ENCODE results near the gene SCGN.
"Not testable (repeated sequence)": the region's sequence is repeated elsewhere in the genome, so short reads cannot be mapped to it uniquely, and the experiment has no call there.

SCGN gene

DNA sequence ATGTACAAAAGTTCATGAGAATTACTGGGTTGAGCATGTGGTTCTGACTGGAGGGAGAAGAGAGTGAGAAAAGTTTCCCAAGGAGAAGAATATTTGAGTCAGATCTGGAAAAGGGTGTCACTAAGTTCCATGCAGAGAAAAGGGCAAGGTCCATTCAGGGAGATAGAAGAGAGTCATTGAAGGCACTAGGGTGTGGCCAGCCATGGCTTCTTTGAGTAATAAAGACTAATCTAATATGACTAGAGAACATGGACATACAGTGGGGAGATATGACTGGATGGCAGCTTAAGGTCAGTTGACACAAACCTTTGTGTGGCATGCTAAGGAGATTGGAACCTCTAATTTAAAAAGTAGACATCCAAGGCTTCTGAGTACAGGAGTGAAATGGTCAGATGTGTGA lies 91.9 kb downstream of the SCGN start:
- no peak overlapping the region for H3K4me3 ChIP-seq (ENCODE audit: insufficient read depth, low read depth, low read length)
- no peaks in the 10 kb centered on the region for H3K27me3 ChIP-seq (ENCODE audit: control insufficient read depth, insufficient read depth, low read length, poor library complexity, severe bottlenecking)
- no peaks in the 10 kb centered on the region for H3K36me3 ChIP-seq (ENCODE audit: control insufficient read depth, insufficient read depth, low read length)
- no peaks in the 10 kb centered on the region for H3K9me3 ChIP-seq (ENCODE audit: control insufficient read depth, low read length)
- no peaks in the 10 kb centered on the region for H3K4me1 ChIP-seq (ENCODE audit: control insufficient read depth, insufficient read depth, low read length)
- no peak overlapping the region for H3K27ac ChIP-seq (ENCODE audit: insufficient read depth, low read depth, low read length, poor library complexity, severe bottlenecking)

DNA sequence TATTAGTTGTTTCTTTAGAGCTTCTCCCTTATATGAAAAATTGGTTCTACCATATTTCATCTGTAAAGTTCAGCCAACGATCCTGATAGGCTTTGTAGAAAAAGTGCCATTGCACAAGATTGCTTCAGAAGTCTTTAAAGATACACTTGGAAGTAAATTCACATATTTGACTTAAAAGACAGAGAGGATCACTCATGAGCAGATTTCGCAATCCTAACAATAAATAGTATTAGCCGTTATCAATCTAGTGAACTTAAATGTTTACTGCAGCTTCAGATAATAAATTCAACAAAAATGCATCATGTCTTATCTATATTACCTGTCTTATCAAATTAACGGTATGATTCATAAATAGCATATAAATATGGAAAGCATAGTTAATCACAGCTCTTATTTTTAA lies 93.8 kb downstream of the SCGN start:
- Histone ChIP-seq H3K27me3 (ENCODE audit: control insufficient read depth, insufficient read depth, low read length, poor library complexity, severe bottlenecking) (no peaks in the 10 kb centered on the region), H3K4me3 (ENCODE audit: insufficient read depth, low read depth, low read length) (no peak overlapping the region), H3K4me1 (ENCODE audit: control insufficient read depth, insufficient read depth, low read length) (no peaks in the 10 kb centered on the region), H3K9me3 (ENCODE audit: control insufficient read depth, low read length) (no peaks in the 10 kb centered on the region), H3K27ac (ENCODE audit: insufficient read depth, low read depth, low read length, poor library complexity, severe bottlenecking) (no peak overlapping the region), H3K36me3 (ENCODE audit: control insufficient read depth, insufficient read depth, low read length) (no peaks in the 10 kb centered on the region)
- WGBS, 2 experiments, result 91 to 96% methylated on average over 3 of the region's 4 CpGs

DNA sequence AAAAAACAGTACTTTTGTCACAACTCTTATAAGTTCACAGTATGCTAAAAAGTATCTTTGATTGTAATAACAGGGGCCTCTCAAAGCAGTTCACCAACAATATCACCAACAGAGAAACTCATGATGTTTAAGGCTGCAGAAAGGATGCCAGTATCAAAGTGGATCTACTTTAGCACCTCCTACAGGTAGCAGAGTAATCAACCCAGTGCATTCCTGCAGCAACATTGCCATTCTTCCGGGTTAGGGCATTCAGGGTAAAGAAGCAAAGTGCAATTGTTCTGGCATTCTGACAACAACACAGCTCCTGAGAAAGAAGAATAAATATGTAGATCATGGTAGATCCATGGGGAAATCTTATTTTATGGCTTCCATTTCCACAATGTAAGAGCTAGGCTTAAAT lies 95.0 kb downstream of the SCGN start:
- Histone ChIP-seq H3K4me3 (ENCODE audit: insufficient read depth, low read depth, low read length) (no peak overlapping the region), H3K36me3 (ENCODE audit: control insufficient read depth, insufficient read depth, low read length) (no peaks in the 10 kb centered on the region), H3K4me1 (ENCODE audit: control insufficient read depth, insufficient read depth, low read length) (no peaks in the 10 kb centered on the region), H3K27ac (ENCODE audit: insufficient read depth, low read depth, low read length, poor library complexity, severe bottlenecking) (no peak overlapping the region), H3K27me3 (ENCODE audit: control insufficient read depth, insufficient read depth, low read length, poor library complexity, severe bottlenecking) (no peaks in the 10 kb centered on the region), H3K9me3 (ENCODE audit: control insufficient read depth, low read length) (no peaks in the 10 kb centered on the region)
- 83 to 86% methylated on average over 1 of the region's 1 CpG for WGBS, 2 experiments

DNA sequence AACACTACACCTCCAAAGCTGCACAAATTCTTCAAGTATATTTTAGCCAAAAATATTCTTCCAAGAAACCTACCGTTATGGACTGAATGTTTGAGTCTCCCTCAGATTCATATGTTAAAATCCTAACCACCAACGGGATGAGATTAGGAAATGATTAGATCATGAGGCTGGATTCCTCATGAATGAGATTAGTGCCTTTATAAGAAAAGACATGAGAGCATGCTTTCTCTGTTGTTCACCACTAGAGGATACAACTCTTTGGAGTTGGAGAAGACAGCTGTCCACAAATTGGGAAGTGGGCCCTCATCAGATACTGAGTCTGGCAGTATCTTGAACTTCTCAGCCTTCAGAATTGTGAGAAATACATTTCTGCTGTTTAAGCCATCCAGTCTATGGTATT lies 95.5 kb downstream of the SCGN start:
- 89 to 90% methylated on average over 2 of the region's 2 CpGs for WGBS, 2 experiments
- Histone ChIP-seq H3K4me1 (ENCODE audit: control insufficient read depth, insufficient read depth, low read length) (no peaks in the 10 kb centered on the region), H3K27me3 (ENCODE audit: control insufficient read depth, insufficient read depth, low read length, poor library complexity, severe bottlenecking) (no peaks in the 10 kb centered on the region), H3K36me3 (ENCODE audit: control insufficient read depth, insufficient read depth, low read length) (no peaks in the 10 kb centered on the region), H3K9me3 (ENCODE audit: control insufficient read depth, low read length) (no peaks in the 10 kb centered on the region), H3K4me3 (ENCODE audit: insufficient read depth, low read depth, low read length) (no peak overlapping the region), H3K27ac (ENCODE audit: insufficient read depth, low read depth, low read length, poor library complexity, severe bottlenecking) (no peak overlapping the region)

DNA sequence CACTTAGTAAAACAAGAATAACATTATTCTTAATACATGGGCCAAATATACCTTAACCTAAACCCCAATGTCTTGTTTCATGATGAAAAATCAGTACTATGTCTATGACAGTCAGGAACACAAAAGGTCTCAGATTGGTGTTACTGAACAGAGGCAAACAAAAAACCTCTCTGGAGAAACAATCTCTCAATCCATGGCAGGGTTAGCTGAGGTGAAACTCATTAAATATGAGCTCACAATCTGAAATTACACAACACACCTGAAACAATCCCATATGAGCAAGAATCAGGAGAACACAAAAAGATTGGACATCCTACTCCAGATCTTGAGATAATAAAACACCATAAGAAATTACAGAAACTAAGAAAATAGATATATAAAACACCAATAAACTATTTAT lies 96.0 kb downstream of the SCGN start:
- Histone ChIP-seq H3K9me3 (ENCODE audit: control insufficient read depth, low read length) (no peaks in the 10 kb centered on the region), H3K36me3 (ENCODE audit: control insufficient read depth, insufficient read depth, low read length) (no peaks in the 10 kb centered on the region), H3K27me3 (ENCODE audit: control insufficient read depth, insufficient read depth, low read length, poor library complexity, severe bottlenecking) (no peaks in the 10 kb centered on the region), H3K4me3 (ENCODE audit: insufficient read depth, low read depth, low read length) (no peak overlapping the region), H3K27ac (ENCODE audit: insufficient read depth, low read depth, low read length, poor library complexity, severe bottlenecking) (no peak overlapping the region), H3K4me1 (ENCODE audit: control insufficient read depth, insufficient read depth, low read length) (no peaks in the 10 kb centered on the region)

DNA sequence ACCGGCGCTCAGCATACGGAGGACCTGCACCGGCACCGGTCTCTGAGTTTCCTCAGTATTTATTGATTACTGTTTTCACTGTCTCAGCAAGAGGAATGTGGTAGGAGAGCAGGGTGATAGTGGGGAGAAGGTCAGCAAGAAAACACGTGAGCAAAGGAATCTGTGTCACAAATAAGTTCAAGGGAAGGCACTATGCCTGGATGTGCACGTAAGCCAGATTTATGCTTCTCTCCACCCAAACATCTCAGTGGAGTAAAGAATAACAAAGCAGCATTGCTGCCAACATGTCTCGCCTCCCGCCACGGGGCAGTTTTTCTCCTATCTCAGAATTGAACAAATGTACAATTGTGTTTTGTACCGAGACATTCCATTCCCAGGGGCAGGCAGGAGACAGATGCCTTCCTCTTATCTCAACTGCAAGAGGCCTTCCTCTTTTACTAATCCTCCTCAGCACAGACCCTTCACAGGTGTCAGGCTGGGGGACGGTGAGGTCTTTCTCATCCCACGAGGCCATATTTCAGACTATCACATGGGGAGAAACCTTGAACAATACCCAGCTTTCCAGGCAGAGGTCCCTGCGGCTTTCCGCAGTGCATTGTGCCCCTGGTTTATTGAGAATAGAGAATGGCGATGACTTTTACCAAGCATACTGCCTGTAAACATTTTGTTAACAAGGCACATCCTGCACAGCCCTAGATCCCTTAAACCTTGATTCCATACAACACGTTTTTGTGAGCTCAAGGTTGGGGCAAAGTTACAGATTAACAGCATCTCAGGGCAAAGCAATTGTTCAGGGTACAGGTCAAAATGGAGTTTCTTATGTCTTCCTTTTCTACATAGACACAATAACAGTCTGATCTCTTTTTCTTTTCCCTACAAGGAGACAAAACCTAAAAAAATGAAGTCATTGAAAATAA lies 96.8 kb downstream of the SCGN start:
- not testable (repeated sequence) for H3K4me1 ChIP-seq (ENCODE audit: control insufficient read depth, insufficient read depth, low read length); H3K27ac ChIP-seq (ENCODE audit: insufficient read depth, low read depth, low read length, poor library complexity, severe bottlenecking)

DNA sequence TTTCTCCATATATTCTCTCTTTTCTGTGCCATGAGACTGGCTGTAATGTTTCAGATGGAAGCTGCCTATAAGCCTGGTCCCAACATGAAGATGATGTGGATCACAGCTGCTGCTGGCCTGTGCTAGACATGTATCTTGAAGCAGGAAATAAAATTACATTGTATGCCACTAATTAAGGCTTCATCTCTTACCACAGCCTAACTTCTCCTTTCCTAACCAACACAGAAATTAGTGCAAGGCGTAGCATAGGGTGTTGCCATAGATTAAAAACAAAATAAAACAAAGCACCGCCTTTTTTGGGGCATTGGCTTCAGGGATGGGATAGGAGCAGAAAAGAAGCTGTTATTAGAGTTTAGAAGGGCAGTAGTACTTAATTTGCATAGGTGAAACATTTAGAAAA lies 97.8 kb downstream of the SCGN start:
- H3K27me3 ChIP-seq (ENCODE audit: control insufficient read depth, insufficient read depth, low read length, poor library complexity, severe bottlenecking), result no peaks in the 10 kb centered on the region
- H3K36me3 ChIP-seq (ENCODE audit: control insufficient read depth, insufficient read depth, low read length), result no peaks in the 10 kb centered on the region
- WGBS, 2 experiments, result 92 to 98% methylated on average over 1 to 2 of the region's 2 CpGs
- no peaks in the 10 kb centered on the region for H3K9me3 ChIP-seq (ENCODE audit: control insufficient read depth, low read length)
- H3K4me3 ChIP-seq (ENCODE audit: insufficient read depth, low read depth, low read length), result no peak overlapping the region
- H3K4me1 ChIP-seq (ENCODE audit: control insufficient read depth, insufficient read depth, low read length), result no peaks in the 10 kb centered on the region
- no peak overlapping the region for H3K27ac ChIP-seq (ENCODE audit: insufficient read depth, low read depth, low read length, poor library complexity, severe bottlenecking)

More for the DNA sequence above, 96.8 kb downstream of the SCGN start:
- not testable (repeated sequence) for H3K27me3 ChIP-seq (ENCODE audit: control insufficient read depth, insufficient read depth, low read length, poor library complexity, severe bottlenecking); H3K4me3 ChIP-seq (ENCODE audit: insufficient read depth, low read depth, low read length); H3K36me3 ChIP-seq (ENCODE audit: control insufficient read depth, insufficient read depth, low read length); H3K9me3 ChIP-seq (ENCODE audit: control insufficient read depth, low read length)
- 78 to 93% methylated on average over 14 to 17 of the region's 17 CpGs for whole genome bisulfite sequencing, 2 experiments

DNA sequence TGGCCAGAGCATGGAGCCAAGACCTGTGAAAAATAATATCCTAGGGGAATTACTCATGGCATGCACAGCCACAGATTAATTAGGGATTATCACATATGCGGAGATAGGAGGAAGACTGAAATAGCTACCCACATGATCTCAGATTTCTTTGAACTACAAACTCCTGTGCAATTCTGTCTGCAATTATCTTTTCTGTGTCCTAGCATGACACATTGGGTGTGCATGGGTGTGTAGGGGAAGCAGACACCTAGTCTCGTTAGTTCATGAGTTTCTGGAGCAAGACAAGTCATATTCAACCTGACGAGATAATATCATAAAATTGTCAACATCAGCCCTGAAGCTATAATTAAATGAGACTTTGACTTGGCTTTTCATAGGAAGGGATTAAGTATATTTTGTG lies 98.9 kb downstream of the SCGN start:
- WGBS, 2 experiments, result 67 to 100% methylated on average over 2 to 3 of the region's 3 CpGs
- H3K36me3 ChIP-seq (ENCODE audit: control insufficient read depth, insufficient read depth, low read length), result no peaks in the 10 kb centered on the region
- no peaks in the 10 kb centered on the region for H3K9me3 ChIP-seq (ENCODE audit: control insufficient read depth, low read length)
- no peaks in the 10 kb centered on the region for H3K4me1 ChIP-seq (ENCODE audit: control insufficient read depth, insufficient read depth, low read length)
- no peak overlapping the region for H3K4me3 ChIP-seq (ENCODE audit: insufficient read depth, low read depth, low read length)
- no peaks in the 10 kb centered on the region for H3K27me3 ChIP-seq (ENCODE audit: control insufficient read depth, insufficient read depth, low read length, poor library complexity, severe bottlenecking)
- no peak overlapping the region for H3K27ac ChIP-seq (ENCODE audit: insufficient read depth, low read depth, low read length, poor library complexity, severe bottlenecking)

Measured in ectodermal cell (in vitro differentiated cells).